Gastroesophageal sphincter (tissue), 4 donors: ENCODE measurements around the gene UBE2E2. TPM values are rescaled to one million over a fixed set of nuclear protein-coding genes. Genes with fewer than 3 reads are reported as not detected.

Experiments
- ATAC-seq: fragments of 150-250 bp; one replicate; pipeline ENCODE4 v1.9.1; 2016; ENCODE audit warnings: mild to moderate bottlenecking, moderate library complexity
- H3K27ac ChIP-seq, 4 donors: fragments of 200-600 bp; sonication (generic) in 3 of 4; 1 replicate in 3 of 4; 2 replicates in 1 of 4; pipeline ENCODE4 v1.5.1; 2016 to 2019
- H3K27me3 ChIP-seq: fragments of 200-600 bp; sonication (generic); one replicate; pipeline ENCODE4 v1.5.1; 2019
- H3K36me3 ChIP-seq, 2 donors: fragments of 200-600 bp; sonication (generic); one replicate each; pipeline ENCODE4 v1.5.1; 2019; ENCODE audit warnings: control low read depth in 1 of 2
- H3K4me1 ChIP-seq, 3 donors: fragments of 200-600 bp; sonication (generic); 1 replicate in 2 of 3; 2 replicates in 1 of 3; pipeline ENCODE4 v1.5.1; 2016 to 2019; ENCODE audit warnings: control low read depth in 2 of 3
- H3K4me3 ChIP-seq, 2 donors: fragments of 200-600 bp; sonication (generic); one replicate each; pipeline ENCODE4 v1.5.1; 2019; ENCODE audit warnings: mild to moderate bottlenecking in 1 of 2, moderate library complexity in 1 of 2
- H3K9me3 ChIP-seq, 3 donors: fragments of 200-600 bp; sonication (generic); one replicate each; pipeline ENCODE4 v1.5.1; 2017 to 2019; ENCODE audit warnings: control low read depth in 2 of 3
- CTCF ChIP-seq, 4 experiments: fragments of 200-600 bp in 2 of 4; fragments of 450-650 bp in 2 of 4; sonication (generic) in 1 of 4; IDR thresholded peaks; one replicate each; pipeline ENCODE4 v1.5.1; 2017 to 2019; ENCODE audit warnings: antibody characterized with exemption in 4 of 4, mild to moderate bottlenecking in 2 of 4, moderate library complexity in 2 of 4
- EP300 ChIP-seq: sonication (generic); formaldehyde crosslinking; IDR thresholded peaks from one replicate; pipeline ENCODE4 v1.6.1; 2017; ENCODE audit warnings: antibody characterized with exemption, mild to moderate bottlenecking
- POLR2A ChIP-seq, 2 donors: fragments of 450-650 bp; IDR thresholded peaks; one replicate each; pipeline ENCODE4 v1.6.1; 2017; ENCODE audit warnings: antibody characterized with exemption in 2 of 2, mild to moderate bottlenecking in 2 of 2, moderate library complexity in 1 of 2
- POLR2AphosphoS5 ChIP-seq: sonication (generic); formaldehyde crosslinking; IDR thresholded peaks from one replicate; pipeline ENCODE4 v1.6.1; 2017; ENCODE audit warnings: antibody characterized with exemption
- WGBS, 2 donors: methylation state at CpG; one replicate each; pipeline ENCODE4 v1.1.5; 2018; ENCODE audit warnings: low coverage in 1 of 2; 5-methylcytosine and 5-hydroxymethylcytosine counted together
- total RNA-seq, 4 donors: library from RNA; depleted of rRNA; stranded (reverse); fragments of >200 nt; gene quantifications; one replicate each; pipeline ENCODE4 v1.1.0, GENCODE V29; 2016

UBE2E2 gene
- total RNA-seq, 4 donors from 2014 or later = 35.8 to 114 (median 70.2) TPM

DNA sequence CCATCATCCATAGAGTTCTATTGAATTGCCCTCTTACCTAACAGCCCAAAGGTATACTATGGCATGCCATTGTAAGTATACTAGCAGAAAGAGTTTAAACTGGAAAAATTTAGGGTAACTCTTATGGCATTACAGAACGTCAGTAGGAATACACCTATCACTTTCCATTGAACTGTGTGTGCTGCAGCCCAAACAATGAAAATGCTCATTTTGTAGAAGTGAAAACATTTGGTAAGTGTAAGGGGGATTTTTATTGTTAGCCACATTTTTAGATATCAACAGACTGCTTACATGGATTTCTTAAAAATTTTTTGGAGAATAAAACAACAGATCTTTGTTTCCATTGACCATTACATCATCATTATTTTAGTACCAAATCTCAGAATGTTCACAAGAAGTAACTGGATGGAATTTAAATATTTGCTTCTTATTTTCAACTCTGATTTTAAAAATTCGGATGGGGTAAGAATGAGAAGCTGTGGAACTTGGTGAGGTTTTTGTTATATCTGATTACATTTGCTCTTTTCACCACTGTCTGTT, 245.9 kb downstream of the UBE2E2 start:
- 70% methylated on average over 2 of the region's 2 CpGs for WGBS, 2 donors
- no peaks in the 10 kb centered on the region for H3K27me3 ChIP-seq
- TF ChIP-seq CTCF (IDR thresholded peaks at IDR 0.05) = no peak
- no peak for TF ChIP-seq POLR2AphosphoS5
- no peak for TF ChIP-seq EP300
- TF ChIP-seq POLR2A (IDR thresholded peaks at IDR 0.05) = no peak
- no peak overlapping the region for H3K4me3 ChIP-seq
- no peaks in the 10 kb centered on the region for H3K36me3 ChIP-seq
- peaks cover 0 to 19% (median 0%) of the 10 kb centered on the region in 3 donors for H3K4me1 ChIP-seq
- no peak overlapping the region for H3K27ac ChIP-seq
- no peaks in the 10 kb centered on the region for H3K9me3 ChIP-seq
- ATAC-seq = no peak

DNA sequence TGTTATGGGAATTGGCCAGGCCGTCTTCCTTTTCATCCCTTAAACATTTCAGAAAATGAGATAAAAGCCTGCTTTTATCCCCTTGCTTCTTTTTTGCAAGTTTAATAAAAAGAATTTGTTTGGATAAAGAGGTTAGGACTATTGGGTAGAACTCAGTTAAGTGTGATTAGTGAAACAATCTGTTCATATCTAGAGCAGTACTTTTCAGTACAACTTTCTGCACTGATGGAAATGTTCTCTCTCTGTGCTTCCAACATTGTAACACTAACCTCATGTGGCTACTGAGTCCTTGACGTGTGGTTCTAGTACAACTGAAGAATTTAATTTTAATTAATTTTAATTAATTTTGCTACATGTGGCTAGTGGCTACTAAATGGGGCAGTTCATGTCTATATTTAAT, 246.9 kb downstream of the UBE2E2 start:
- no peaks in the 10 kb centered on the region for H3K9me3 ChIP-seq

DNA sequence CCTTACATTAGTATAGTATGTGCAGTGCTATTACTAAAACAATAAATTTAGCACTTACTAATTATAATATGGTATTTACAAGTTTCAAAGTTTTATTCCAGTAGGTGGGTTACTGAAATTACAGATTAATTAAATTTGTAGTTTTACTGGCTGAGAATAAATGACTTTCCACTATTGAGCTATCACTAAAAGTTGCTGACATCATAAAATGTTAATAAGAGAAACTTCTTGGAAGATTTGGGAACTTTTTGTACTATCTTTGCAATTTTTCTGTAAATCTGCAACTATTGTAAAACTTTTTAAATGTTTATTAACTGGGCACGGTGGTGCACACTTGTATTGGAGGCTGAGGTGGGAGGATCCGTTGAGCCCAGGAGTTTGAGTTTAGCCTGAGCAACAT, 247.7 kb downstream of the UBE2E2 start:
- ATAC-seq = no peak
- WGBS, 2 donors = 96 to 97% methylated on average over 2 of the region's 2 CpGs
- TF ChIP-seq CTCF (IDR thresholded peaks at IDR 0.05) (no peak), POLR2A (IDR thresholded peaks at IDR 0.05) (no peak), POLR2AphosphoS5 (no peak), EP300 (no peak)
- Histone ChIP-seq H3K36me3 (no peaks in the 10 kb centered on the region), H3K9me3 (no peaks in the 10 kb centered on the region), H3K4me3 (no peak overlapping the region), H3K27me3 (no peaks in the 10 kb centered on the region), H3K27ac (no peak overlapping the region), H3K4me1 (peaks cover 0 to 35% (median 4%) of the 10 kb centered on the region in 3 donors)

More for the DNA sequence above, 246.9 kb downstream of the UBE2E2 start:
- no peak overlapping the region for H3K27ac ChIP-seq
- H3K27me3 ChIP-seq = no peaks in the 10 kb centered on the region
- H3K36me3 ChIP-seq = no peaks in the 10 kb centered on the region
- no peak for ATAC-seq
- 50 to 58% methylated on average over 1 to 2 of the region's 2 CpGs for WGBS, 2 donors
- TF ChIP-seq CTCF (IDR thresholded peaks at IDR 0.05) = no peak
- TF ChIP-seq EP300 = no peak
- no peak for TF ChIP-seq POLR2AphosphoS5
- TF ChIP-seq POLR2A (IDR thresholded peaks at IDR 0.05) = no peak
- H3K4me3 ChIP-seq = no peak overlapping the region
- H3K4me1 ChIP-seq = peaks cover 0 to 29% (median 4%) of the 10 kb centered on the region in 3 donors

GRCh38 chr3:23452408-23452807, 249.3 kb downstream of the UBE2E2 start:
- H3K9me3 ChIP-seq = no peaks in the 10 kb centered on the region
- H3K27me3 ChIP-seq = no peaks in the 10 kb centered on the region
- no peak for TF ChIP-seq POLR2A (IDR thresholded peaks at IDR 0.05)
- H3K36me3 ChIP-seq = no peaks in the 10 kb centered on the region
- H3K4me3 ChIP-seq = no peak overlapping the region
- H3K4me1 ChIP-seq = peaks cover 0 to 33% (median 4%) of the 10 kb centered on the region in 3 donors
- ATAC-seq = no peak
- H3K27ac ChIP-seq = no peak overlapping the region
- WGBS, 2 donors = 95 to 100% methylated on average over 1 of the region's 1 CpG

GRCh38 chr3:23455084-23455483, 252.0 kb downstream of the UBE2E2 start:
- Histone ChIP-seq H3K9me3 (no peaks in the 10 kb centered on the region), H3K27ac (no peak overlapping the region), H3K4me1 (peaks cover 4 to 30% (median 8%) of the 10 kb centered on the region in 3 donors), H3K27me3 (no peaks in the 10 kb centered on the region), H3K4me3 (no peak overlapping the region), H3K36me3 (no peaks in the 10 kb centered on the region)
- TF ChIP-seq POLR2AphosphoS5 (peak; percentile 26), CTCF (IDR thresholded peaks at IDR 0.05) (no peak)
- peak; percentile 67 for ATAC-seq
- whole genome bisulfite sequencing, 2 donors = 39 to 43% methylated on average over 2 to 3 of the region's 3 CpGs
